HG02938 (cell line): ENCODE measurements around the gene PTCD1.
"Not testable (repeated sequence)": the region's sequence is repeated elsewhere in the genome, so short reads cannot be mapped to it uniquely, and the experiment has no call there.

ENCODE experiments used
- ATAC-seq: cut with Tn5 transposase; IDR thresholded peaks from one replicate; pipeline ENCODE4 v1.9.1; 2021; ENCODE audit warnings: mild to moderate bottlenecking, moderate library complexity; ENCODE audit not compliant: unreplicated experiment

The PTCD1 gene

GRCh38 chr7:99387912-99388311, 50.7 kb downstream of the PTCD1 start:
- no peak for ATAC-seq

GRCh38 chr7:99387239-99387635, 51.4 kb downstream of the PTCD1 start:
- not testable (repeated sequence) for ATAC-seq

- no peak for ATAC-seq
These were observed 51.9 kb downstream of the PTCD1 start for GRCh38 chr7:99386584-99387238.

- no peak for ATAC-seq
These were observed 53.0 kb downstream of the PTCD1 start for GRCh38 chr7:99385564-99385963.

- ATAC-seq = no peak
These were observed 54.1 kb downstream of the PTCD1 start for GRCh38 chr7:99384523-99384922.

GRCh38 chr7:99383791-99384370, 54.7 kb downstream of the PTCD1 start:
- ATAC-seq = no peak

- no peak for ATAC-seq
These were observed 55.4 kb downstream of the PTCD1 start for GRCh38 chr7:99383203-99383602.

GRCh38 chr7:99381664-99382075, 56.9 kb downstream of the PTCD1 start:
- no peak for ATAC-seq

- ATAC-seq = peak; percentile 82
These were observed 57.6 kb downstream of the PTCD1 start for GRCh38 chr7:99380823-99381663.

GRCh38 chr7:99380032-99380822, 58.4 kb downstream of the PTCD1 start:
- peak; percentile 23 for ATAC-seq

GRCh38 chr7:99379693-99380031, 58.9 kb downstream of the PTCD1 start:
- ATAC-seq = not testable (repeated sequence)

GRCh38 chr7:99379043-99379577, 59.5 kb downstream of the PTCD1 start:
- no peak for ATAC-seq

GRCh38 chr7:99375070-99375807, 63.4 kb downstream of the PTCD1 start:
- peak; percentile 32 for ATAC-seq

GRCh38 chr7:99374111-99375064, 64.2 kb downstream of the PTCD1 start, which contains the start of gene ARPC1B:
Gene ARPC1B (plus strand): TSS chr7:99374730. CDS start chr7:99385715, 10,985 bp downstream.
- peak; percentile 60 for ATAC-seq

GRCh38 chr7:99373091-99374066, 65.2 kb downstream of the PTCD1 start:
- ATAC-seq = no peak

GRCh38 chr7:99372275-99373090, 66.1 kb downstream of the PTCD1 start:
- ATAC-seq = no peak

GRCh38 chr7:99371376-99371920, 67.2 kb downstream of the PTCD1 start:
- no peak for ATAC-seq
